ENCODE results near the gene SLC25A43.

DNA sequence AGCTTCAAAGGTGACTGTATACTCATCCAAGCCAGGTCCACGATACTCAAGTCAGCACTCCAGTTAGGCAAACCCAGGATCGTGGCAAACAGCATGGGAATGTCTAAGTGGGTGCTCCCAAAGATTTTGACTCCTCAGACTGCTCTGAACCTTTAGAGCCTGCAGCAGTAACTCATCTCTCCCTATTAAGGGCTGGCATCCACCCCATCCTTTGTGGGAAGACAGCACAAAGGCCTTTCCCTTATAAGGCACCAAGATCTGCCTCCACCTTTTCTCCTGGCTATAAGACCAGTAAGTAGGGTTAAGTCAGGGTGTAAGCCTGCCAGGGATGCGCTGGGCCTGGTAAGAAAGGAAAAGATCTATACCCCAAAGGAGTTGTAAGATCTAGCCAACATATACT is 23.6 kb upstream of the SLC25A43 start:
- TF ChIP-seq RAD21 (IDR thresholded peaks at IDR 0.05; ENCODE audit: low read depth) = no peak
- TF ChIP-seq TAF1 (IDR thresholded peaks at IDR 0.05; ENCODE audit: low read depth) = no peak
- TF ChIP-seq, protein P1, sequence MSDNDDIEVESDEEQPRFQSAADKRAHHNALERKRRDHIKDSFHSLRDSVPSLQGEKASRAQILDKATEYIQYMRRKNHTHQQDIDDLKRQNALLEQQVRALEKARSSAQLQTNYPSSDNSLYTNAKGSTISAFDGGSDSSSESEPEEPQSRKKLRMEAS (IDR thresholded peaks at IDR 0.05) = no peak
- TF ChIP-seq CEBPB (IDR thresholded peaks at IDR 0.05) = no peak
- no peak for TF ChIP-seq EGR1 (IDR thresholded peaks at IDR 0.05)
- TF ChIP-seq, protein P2, sequence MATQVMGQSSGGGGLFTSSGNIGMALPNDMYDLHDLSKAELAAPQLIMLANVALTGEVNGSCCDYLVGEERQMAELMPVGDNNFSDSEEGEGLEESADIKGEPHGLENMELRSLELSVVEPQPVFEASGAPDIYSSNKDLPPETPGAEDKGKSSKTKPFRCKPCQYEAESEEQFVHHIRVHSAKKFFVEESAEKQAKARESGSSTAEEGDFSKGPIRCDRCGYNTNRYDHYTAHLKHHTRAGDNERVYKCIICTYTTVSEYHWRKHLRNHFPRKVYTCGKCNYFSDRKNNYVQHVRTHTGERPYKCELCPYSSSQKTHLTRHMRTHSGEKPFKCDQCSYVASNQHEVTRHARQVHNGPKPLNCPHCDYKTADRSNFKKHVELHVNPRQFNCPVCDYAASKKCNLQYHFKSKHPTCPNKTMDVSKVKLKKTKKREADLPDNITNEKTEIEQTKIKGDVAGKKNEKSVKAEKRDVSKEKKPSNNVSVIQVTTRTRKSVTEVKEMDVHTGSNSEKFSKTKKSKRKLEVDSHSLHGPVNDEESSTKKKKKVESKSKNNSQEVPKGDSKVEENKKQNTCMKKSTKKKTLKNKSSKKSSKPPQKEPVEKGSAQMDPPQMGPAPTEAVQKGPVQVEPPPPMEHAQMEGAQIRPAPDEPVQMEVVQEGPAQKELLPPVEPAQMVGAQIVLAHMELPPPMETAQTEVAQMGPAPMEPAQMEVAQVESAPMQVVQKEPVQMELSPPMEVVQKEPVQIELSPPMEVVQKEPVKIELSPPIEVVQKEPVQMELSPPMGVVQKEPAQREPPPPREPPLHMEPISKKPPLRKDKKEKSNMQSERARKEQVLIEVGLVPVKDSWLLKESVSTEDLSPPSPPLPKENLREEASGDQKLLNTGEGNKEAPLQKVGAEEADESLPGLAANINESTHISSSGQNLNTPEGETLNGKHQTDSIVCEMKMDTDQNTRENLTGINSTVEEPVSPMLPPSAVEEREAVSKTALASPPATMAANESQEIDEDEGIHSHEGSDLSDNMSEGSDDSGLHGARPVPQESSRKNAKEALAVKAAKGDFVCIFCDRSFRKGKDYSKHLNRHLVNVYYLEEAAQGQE (IDR thresholded peaks at IDR 0.05; ENCODE audit: low read depth) = no peak
- no peak for TF ChIP-seq TEAD4 (IDR thresholded peaks at IDR 0.05)
- TF ChIP-seq EP300 (IDR thresholded peaks at IDR 0.05; ENCODE audit: borderline replicate concordance) = no peak
- TF ChIP-seq YY1 (IDR thresholded peaks at IDR 0.05; ENCODE audit: low read depth) = no peak
- no peak for TF ChIP-seq FOXM1 (IDR thresholded peaks at IDR 0.05; ENCODE audit: borderline replicate concordance, low read depth)
- TF ChIP-seq ZBTB7A (IDR thresholded peaks at IDR 0.05; ENCODE audit: low read depth) = no peak

Data from Ishikawa (cell line).